NCI-H2227 (cell line): ENCODE data around the gene ARHGEF11.
"Not testable (repeated sequence)": the region's sequence is repeated elsewhere in the genome, so short reads cannot be mapped to it uniquely, and the experiment has no call there.

Experiments used
- DNase-seq: peaks from one replicate; lab custom pipeline; 2025; ENCODE audit not compliant: unreplicated experiment; lab: John Stamatoyannopoulos, UW

Gene ARHGEF11

GRCh38 chr1:157055729-157056128 lies 10.2 kb upstream of the ARHGEF11 start:
- not testable (repeated sequence) for DNase-seq

GRCh38 chr1:157050836-157051235 lies 5.3 kb upstream of the ARHGEF11 start:
- no peak for DNase-seq

DNA sequence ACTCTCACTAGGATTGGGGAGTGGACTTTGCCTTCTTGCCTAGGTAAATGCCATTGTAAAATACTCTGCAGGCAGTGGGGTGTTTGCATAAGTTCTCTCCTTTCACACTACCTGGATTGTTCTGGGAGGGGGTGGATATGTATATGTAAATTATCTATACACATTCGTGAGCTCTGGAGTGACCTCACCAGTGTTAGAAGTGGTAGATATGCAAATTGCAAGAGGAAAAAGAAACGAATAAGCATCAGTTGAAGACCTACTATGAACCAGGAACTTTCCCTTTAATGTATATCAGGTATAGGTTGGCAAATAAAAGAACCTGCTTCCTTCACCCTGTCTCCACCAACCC lies 1.5 kb upstream of the ARHGEF11 start:
- no peak for DNase-seq

GRCh38 chr1:157044326-157044725 lies 1.2 kb downstream of the ARHGEF11 start:
- DNase-seq, result no peak

- no peak for DNase-seq
Measured at GRCh38 chr1:157043685-157044084, 1.9 kb downstream of the ARHGEF11 start.

DNA sequence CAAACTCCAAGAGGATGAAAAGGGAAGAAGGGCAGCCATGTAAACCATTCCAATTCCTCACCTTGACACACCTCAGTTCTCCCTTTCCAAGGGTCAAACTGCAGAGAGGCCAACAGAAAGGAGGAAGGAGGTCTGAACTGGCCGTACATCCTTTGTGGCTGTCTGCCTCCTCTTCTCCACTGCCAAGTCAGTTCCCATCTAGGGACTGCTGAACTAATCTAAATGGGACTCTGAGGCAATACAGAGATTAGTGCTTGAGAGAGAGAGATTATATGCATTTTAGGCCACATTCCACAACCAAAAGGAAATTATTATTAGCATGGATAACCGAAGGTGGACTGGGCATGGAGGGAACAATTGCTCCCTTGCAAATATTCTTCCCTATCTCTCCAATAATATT lies 2.7 kb downstream of the ARHGEF11 start:
- DNase-seq, result no peak

DNA sequence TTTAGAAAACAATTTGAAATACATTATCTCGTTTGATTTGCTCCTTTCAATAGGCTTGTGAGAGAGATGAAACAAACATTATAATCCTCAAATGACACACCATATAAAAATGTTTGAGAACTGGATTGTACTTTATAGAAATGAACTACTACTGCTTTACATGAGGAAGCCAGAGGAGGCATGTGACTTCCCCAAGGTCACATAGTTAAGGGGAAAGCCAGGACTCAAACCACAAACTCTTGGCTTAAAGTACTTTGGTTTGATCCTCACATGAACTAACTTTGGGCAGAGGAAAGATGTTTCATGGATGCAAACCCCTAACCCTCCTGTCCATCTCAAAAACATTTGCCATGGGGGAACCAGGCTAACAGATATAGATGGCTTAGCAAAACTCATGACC lies 4.7 kb downstream of the ARHGEF11 start:
- DNase-seq, result no peak

GRCh38 chr1:157035121-157035520 lies 10.4 kb downstream of the ARHGEF11 start:
- DNase-seq, result no peak

- no peak for DNase-seq
Measured at GRCh38 chr1:157034137-157034800, 11.3 kb downstream of the ARHGEF11 start.

- peak; percentile 23 for DNase-seq
Measured at GRCh38 chr1:157033357-157033876, 12.1 kb downstream of the ARHGEF11 start.

DNA sequence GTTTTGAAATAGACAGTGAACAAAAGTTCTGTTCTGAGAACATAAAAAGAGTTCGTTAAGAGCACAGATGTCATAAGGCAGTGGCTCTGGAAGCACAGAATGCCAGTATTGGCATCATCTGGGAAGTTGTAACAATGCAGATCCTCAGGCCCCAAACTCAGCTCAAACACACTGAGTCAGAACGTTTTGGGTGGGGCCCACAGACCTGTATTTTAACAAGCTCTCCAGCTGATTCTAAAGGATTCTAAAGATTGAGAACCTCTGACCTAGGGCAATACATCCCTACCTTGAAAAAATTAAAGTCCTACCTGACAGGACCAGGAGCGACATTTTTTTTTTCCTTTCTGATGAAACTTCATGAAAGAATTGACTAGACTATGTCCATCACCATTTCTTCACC lies 13.2 kb downstream of the ARHGEF11 start:
- DNase-seq, result no peak

GRCh38 chr1:157030728-157031127 lies 14.8 kb downstream of the ARHGEF11 start:
- DNase-seq, result no peak

DNA sequence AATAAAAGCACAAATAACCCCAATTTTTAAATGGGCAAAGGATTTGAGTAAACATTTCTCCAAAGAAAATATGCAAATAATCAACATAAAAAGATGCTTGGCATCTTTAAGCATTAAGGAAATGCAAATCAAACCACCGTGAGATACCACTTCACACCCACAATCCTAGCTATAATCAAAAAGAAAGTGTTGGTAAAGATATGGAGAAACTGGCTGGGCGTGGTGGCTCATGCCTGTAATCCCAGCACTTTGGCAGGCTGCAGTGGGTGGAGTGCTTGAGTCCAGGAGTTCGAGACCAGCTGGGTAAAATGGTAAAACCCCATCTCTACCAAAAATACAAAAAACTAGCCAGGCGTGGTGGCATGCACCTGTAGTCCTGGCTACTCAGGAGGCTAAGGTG lies 16.9 kb downstream of the ARHGEF11 start:
- no peak for DNase-seq

DNA sequence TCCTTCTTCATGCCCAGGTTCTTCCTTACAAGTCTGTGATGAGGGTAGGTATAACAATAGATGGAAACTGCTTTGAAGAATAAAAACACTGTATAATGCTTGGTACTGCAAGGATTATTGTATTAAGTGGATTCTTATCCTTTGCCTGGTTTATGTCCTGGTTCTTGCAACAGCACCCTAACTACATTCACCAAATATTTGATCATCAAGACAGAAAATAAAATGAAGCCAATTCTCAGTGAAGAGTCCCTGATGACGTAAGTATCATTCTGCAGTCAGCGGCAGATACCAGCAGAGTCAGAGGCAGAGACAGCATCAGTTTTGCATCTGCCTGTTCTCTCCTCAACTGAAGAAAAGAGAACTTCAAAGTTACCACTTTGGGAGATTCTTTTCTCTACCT lies 19.7 kb downstream of the ARHGEF11 start:
- no peak for DNase-seq

DNA sequence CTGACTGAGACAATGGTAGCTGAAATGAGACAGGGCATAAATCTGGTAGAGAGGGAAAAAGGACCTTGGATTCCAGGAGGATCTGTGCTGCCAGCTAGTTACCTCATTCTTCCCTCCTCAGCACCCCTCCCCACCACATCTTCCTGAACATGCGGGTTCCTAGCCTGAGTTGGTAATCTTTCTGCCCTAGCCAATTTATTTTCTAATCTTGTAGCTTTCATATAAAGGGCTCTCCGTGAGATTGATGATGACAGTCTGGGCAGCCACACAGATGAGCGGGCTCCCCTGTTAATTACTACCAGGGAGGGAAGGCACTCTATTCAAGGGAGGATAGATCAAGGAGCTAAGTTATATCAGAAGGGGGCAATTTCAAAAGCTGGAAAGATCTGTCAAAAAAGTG lies 20.2 kb downstream of the ARHGEF11 start:
- DNase-seq, result peak; percentile 30

DNA sequence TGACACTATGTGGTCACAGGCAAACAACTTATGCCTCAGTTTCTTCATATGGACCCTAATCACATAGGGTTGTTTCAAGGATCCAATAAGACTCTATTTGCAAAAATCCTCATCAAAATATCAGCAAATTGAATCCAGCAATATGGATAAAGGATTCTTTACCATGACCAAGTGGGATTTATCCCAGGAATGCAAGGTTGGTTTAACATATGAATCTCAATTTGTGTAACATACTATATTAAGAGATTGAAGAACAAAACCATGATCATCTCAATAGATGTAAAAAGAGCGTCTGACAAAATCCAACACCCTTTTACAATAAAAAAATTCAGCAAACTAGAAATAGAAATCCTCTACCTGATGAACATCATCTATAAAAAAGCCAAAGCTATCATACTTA lies 23.9 kb downstream of the ARHGEF11 start:
- no peak for DNase-seq

GRCh38 chr1:157019457-157019856 lies 26.1 kb downstream of the ARHGEF11 start:
- no peak for DNase-seq

GRCh38 chr1:157011845-157012244 lies 33.7 kb downstream of the ARHGEF11 start:
- DNase-seq, result no peak

- no peak for DNase-seq
Measured at GRCh38 chr1:157008502-157008901, 37.0 kb downstream of the ARHGEF11 start.

GRCh38 chr1:157007306-157007705 lies 38.2 kb downstream of the ARHGEF11 start:
- DNase-seq, result no peak

GRCh38 chr1:157006676-157007075 lies 38.9 kb downstream of the ARHGEF11 start:
- DNase-seq, result no peak

DNA sequence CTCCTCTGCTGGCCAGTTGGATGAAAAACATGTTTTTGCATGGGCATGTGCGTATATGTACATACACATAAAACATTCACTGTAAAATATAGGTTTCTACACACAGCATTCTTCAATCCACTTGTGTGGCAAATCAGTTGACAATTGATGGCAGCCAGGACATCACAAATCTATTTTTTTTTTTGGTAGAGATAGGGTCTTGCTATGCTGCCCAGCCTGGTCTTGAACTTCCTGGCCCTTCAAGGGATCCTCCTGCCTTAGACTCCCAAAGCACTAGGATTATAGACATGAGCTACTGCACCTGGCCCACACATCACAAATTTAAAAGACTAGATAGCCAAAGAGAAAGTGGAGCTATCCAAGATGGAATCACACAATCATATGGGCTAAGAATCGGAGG lies 39.6 kb downstream of the ARHGEF11 start:
- no peak for DNase-seq

- no peak for DNase-seq
Measured at GRCh38 chr1:157004806-157005205, 40.7 kb downstream of the ARHGEF11 start.
